CMK (cell line): ENCODE data around the gene DLEU7.

Source experiments
- DNase-seq: peaks from one replicate; pipeline ENCODE4 v3.0.0-alpha.2; 2010; ENCODE audit warnings: low read depth

DLEU7 gene

DNA sequence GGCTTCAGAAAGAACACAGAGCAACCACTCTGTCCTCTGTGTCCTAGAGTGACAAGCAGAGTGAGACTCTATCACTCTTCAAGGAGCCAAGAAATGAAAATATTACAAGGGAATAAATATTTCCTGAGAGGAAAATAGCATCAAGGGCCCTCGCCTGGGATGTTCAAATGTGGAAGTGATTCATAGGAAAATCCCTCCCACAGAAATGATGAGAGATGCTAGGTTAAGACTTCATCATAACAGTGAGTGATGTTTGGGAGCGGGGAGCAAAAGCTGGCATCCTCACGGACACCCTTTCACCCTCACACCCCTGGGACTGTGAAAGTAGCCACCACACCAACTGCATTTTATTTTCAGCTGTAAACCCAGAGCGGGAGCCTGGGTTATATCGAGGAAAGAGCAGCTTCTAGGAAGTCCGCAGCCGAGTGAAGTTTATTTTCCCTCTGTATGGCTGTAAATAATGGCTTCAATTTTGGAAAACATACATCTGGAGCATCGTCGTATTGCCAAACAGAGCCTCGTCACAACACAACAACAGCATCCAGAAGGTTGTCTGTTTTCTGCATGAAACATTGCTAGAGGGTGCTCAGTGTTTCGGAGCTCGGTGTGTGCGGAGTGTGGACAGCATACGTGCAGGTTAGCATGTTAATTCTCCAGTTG lies 54.8 kb downstream of the DLEU7 start:
- DNase-seq = no peak

DNA sequence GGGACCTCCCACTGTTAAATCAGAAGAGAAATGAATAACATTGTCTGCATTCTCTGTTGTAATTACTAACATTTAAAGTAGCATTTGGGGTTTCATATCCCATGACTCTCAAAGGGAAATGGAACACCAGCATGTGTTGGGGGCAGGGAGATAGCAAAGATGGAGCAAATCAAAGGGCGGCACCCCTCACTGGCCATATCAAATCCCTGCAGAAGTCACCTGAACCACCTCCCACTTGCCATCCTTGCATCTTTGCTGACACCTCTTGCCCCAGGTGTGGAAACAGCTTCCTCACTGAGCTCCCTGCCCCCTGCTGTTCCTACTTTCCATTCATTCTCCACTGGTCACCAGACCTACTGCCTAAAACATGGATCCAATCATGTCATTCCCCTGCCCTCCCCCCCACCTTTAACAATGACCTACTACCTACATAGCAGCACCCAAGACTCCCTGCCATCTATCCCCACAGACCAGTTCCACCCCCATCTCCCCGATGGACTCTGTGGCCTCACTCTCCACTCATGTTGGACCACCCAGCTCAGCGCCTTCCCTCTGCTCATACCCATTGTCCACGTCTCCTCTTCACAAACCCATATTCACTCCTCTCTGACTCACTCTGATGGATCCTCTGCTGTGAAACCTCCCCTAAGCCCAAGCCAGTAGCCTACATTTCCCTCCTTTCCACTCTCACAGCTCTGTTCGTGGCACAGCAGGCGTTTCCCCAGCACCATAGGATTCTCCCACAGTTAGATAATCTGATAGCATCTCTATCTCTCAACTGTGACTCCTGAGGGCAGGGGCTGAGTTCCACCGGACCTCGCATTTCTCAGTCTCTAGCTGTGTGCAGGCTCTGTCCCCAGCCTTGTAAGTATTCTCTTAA lies 55.9 kb downstream of the DLEU7 start:
- no peak for DNase-seq

DNA sequence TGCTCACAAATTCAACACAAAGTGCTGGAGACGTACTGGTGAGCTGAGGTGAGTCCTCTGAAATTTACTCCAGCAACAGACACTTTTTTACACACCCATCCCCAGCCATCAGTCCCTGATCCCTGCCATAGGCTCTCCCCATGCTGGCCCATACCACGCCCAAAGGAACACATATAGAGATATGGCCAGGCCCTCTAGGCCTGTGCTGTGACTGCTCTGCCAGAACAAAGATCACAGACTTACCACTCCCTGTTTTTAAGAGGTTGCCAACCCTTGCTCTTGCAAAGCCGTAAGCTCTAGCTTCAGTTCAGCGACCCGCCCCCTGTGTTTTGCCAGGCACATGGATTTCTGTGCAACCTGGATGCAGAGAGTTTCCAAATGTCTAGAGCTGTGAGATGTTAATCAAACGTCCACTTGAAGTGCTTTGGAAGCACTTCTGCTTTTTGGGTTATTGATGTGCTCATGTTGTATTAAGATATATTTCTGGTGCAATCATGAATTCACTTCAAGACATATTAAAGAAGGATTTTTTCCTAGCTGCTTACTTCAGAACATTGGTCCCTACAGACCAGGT lies 59.7 kb downstream of the DLEU7 start:
- DNase-seq = no peak

DNA sequence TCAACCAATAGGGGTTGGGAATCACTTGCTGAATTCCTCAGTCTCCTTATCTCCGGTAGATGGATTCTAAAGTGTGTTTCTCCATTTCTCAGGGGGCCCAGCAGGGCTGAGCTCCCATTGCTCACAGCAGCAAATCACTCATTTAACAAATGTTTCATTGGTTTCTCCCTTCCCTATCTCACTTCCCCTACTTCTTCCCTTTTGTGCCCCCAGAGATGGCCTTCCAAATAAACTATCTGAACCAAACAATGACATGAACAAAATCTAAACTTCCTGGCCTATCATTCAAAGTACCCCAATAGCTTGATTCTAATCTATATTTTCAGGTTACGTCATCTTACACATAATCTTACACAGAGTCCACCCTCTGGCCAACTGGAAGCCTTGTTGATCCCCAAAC lies 60.4 kb downstream of the DLEU7 start:
- peak; percentile 53 for DNase-seq

DNA sequence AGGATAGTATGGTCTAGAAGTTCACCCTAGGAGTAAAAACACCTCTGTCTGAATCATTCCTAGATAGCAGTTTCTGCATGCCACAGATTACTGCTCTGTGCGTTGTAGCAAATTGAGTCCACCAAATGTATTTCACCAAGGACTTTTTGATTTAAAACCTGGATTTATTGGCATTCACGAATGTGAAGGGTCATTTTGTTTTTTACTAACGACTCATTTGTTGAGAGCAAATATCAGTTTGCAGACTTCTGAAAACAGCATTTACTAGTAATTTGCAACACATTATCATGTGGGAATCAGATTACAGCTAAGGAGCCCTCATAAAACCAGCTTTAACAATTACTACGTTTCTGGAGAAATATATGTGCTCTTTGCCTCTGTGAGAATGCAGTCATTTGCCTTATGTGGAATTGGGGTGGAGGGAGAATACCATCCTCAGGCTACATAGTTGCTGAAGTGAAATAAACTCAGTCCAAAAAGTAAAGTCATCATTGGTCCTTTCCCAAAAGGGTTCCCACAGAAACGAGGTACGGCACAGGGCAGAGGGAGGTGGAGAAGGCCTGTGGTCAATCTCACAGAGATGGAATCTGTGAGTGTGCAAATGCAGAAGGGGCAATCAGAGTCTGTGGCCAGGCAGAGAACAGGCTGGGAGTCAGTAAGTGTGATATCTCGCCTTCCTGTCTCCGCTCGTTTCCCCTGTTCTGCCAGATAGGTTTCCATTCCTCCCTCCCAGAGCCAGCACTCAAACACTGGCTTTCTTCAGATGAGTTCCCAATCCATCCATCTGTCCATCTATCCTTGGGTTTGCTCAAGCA lies 63.1 kb downstream of the DLEU7 start:
- DNase-seq = peak; percentile 59

DNA sequence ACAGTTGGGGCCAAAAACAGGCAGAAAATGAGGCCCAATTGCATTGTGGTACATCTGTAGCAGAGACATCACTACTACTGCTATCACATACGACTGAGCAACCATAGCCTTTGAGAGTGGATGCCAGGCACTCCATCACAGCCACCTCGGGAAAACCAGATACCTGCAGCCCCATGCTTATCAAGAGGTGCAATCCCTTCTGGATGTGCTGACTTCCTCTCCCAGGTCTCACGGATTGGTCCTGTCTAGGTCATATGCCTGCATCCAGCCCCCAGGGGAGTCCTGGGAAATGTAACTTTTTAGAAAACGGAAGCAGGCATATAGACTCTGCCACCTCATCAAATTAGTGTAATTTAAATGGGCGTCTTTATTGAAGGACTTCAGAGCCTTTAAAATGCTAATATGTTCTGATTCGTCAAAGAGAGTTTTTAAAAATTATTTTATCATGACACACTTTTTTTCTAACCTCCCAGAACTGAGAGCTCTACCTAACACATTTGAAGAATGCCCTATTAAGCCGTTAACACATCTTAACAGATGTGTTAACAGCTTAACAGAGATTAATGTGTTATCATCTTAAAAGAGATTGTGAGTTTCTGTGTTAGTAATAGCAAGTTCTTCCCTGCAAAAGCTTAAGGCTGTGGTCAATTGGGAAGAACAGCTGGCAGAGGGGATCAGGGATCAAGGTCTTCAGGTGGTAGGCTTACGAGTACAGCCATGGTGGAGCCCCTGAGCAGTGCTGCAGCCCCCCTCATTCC lies 63.9 kb downstream of the DLEU7 start:
- no peak for DNase-seq
